AG04449 (cell line): ENCODE data around the gene ECD.
"Not testable (repeated sequence)": the region's sequence is repeated elsewhere in the genome, so short reads cannot be mapped to it uniquely, and the experiment has no call there.

Experiments used
- CTCF ChIA-PET: fragments of 350-600 bp; formaldehyde crosslinking; extraction: SDS; loops from one replicate; lab custom pipeline; 2021; ENCODE audit warnings: antibody characterized with exemption; lab: Yijun Ruan, JAX
- POLR2A ChIA-PET: fragments of 400-600, 350-600 bp; formaldehyde crosslinking; extraction: SDS; loops from one replicate; lab custom pipeline; 2020; ENCODE audit warnings: antibody characterized with exemption, inconsistent platforms; lab: Yijun Ruan, JAX
- DNase-seq: peaks from one replicate; pipeline ENCODE4 v3.0.0-alpha.2; 2010; ENCODE audit warnings: low read depth, low spot score
- H3K4me3 ChIP-seq: 2 replicates; pipeline ENCODE4 v1.5.1; 2011; ENCODE audit warnings: low read depth, mild to moderate bottlenecking, control low read depth, low read length
- CTCF ChIP-seq: IDR thresholded peaks from one replicate; pipeline ENCODE4 v1.5.1; 2011; ENCODE audit warnings: mild to moderate bottlenecking, moderate library complexity, low read length, control low read depth, inconsistent platforms; ENCODE audit not compliant: insufficient read depth; ENCODE audit errors: missing control alignments

Gene ECD

GRCh38 chr10:73156054-73156453 is 11.8 kb downstream of the ECD start:
- CTCF ChIA-PET, result interaction anchor here (0.9 to 5.6 kb wide), 5 partner anchors 13 to 61 kb away, joined by 3 to 58 read pairs (median 5); partner anchors contain the start of genes ECD and FAM149B1
- DNase-seq, result no peak
- H3K4me3 ChIP-seq, result no peak overlapping the region
- TF ChIP-seq CTCF, result no peak
- POLR2A ChIA-PET, result no interaction called here

- no peak for DNase-seq
- ChIA-PET POLR2A (no interaction called here), CTCF (interaction anchor here (1.0 kb wide), 1 partner anchor 9 kb away, joined by 3 read pairs; no protein-coding TSS in a partner anchor)
- no peak for TF ChIP-seq CTCF
- no peak overlapping the region for H3K4me3 ChIP-seq
These were observed 15.8 kb downstream of the ECD start for GRCh38 chr10:73152009-73152408.

GRCh38 chr10:73150633-73151413 is 17.0 kb downstream of the ECD start:
- CTCF ChIA-PET, H3K4me3 ChIP-seq, POLR2A ChIA-PET, DNase-seq: not testable (repeated sequence)

- ChIA-PET POLR2A (no interaction called here), CTCF (interaction anchor here (1.2 to 1.9 kb wide), 2 partner anchors 16 to 17 kb away, joined by 3 to 9 read pairs; no protein-coding TSS in a partner anchor)
- no peak overlapping the region for H3K4me3 ChIP-seq
- no peak for DNase-seq
- no peak for TF ChIP-seq CTCF
These were observed 26.2 kb downstream of the ECD start for GRCh38 chr10:73141603-73142002.

GRCh38 chr10:73139251-73139650 is 28.6 kb downstream of the ECD start:
- CTCF ChIA-PET, result interaction anchor here (0.6 to 3.1 kb wide), 2 partner anchors 20 to 176 kb away, joined by 4 to 19 read pairs; no protein-coding TSS in a partner anchor
- no peak for TF ChIP-seq CTCF
- H3K4me3 ChIP-seq, result no peak overlapping the region
- POLR2A ChIA-PET, result no interaction called here
- DNase-seq, result no peak

GRCh38 chr10:73136627-73137026 is 31.2 kb downstream of the ECD start:
- TF ChIP-seq CTCF, result no peak
- DNase-seq, result no peak
- CTCF ChIA-PET, result interaction anchor here (6.3 kb wide), 1 partner anchor 23 kb away, joined by 48 read pairs; no protein-coding TSS in a partner anchor
- no peak overlapping the region for H3K4me3 ChIP-seq
- POLR2A ChIA-PET, result interaction anchor here (1.5 kb wide), 1 partner anchor 41 kb away, joined by 4 read pairs; the partner anchor contains the start of gene P4HA1
